ENCODE measurements around the gene SNAP91. TPM values are rescaled to one million over a fixed set of nuclear protein-coding genes. Genes with fewer than 3 reads are reported as not detected.

SNAP91 gene
- total RNA-seq, 3 donors from 2014 or later (not counting 1 experiment from before 2014, with no cell fraction given), result not detected

- ATAC-seq, result no peak
- no peak overlapping the region for H3K4me3 Mint-ChIP-seq
- no peaks in the 10 kb centered on the region for H3K4me1 Mint-ChIP-seq
Observed at GRCh38 chr6:83708546-83708969, 343 bp downstream of the SNAP91 start.

GRCh38 chr6:83707829-83708545 is 914 bp downstream of the SNAP91 start:
- no peak overlapping the region for H3K27ac ChIP-seq (ENCODE audit: low read length)
- no peaks in the 10 kb centered on the region for H3K4me1 Mint-ChIP-seq
- DNase-seq, result no peak
- H3K9me3 ChIP-seq (ENCODE audit: control insufficient read depth, insufficient read depth, low read length), result no peaks in the 10 kb centered on the region
- peaks cover 26 to 34% of the 10 kb centered on the region in 2 donors for H3K27me3 Mint-ChIP-seq (ENCODE audit: low read depth in 2 of 2)
- H3K4me3 Mint-ChIP-seq, result no peak overlapping the region
- peaks cover 24% of the 10 kb centered on the region for H3K27me3 ChIP-seq (ENCODE audit: control insufficient read depth, insufficient read depth, low read length)
- peaks cover 3 to 6% of the 10 kb centered on the region in 2 donors for H3K9me3 Mint-ChIP-seq
- no peak overlapping the region for H3K27ac Mint-ChIP-seq
- no peak overlapping the region for H3K4me3 ChIP-seq (ENCODE audit: low read length)
- intact Hi-C loops (cut with micrococcal nuclease), result no loop called here
- H3K4me1 ChIP-seq (ENCODE audit: control insufficient read depth, insufficient read depth, low read length), result no peaks in the 10 kb centered on the region
- WGBS (ENCODE audit: insufficient coverage), result 6% methylated on average over 53 of the region's 53 CpGs
- no peaks in the 10 kb centered on the region for H3K36me3 ChIP-seq (ENCODE audit: control insufficient read depth, insufficient read depth, low read length)
- ATAC-seq, result no peak
- H3K36me3 Mint-ChIP-seq, result peaks cover 13% of the 10 kb centered on the region
- TF ChIP-seq CTCF (IDR thresholded peaks at IDR 0.05), result no peak

More at GRCh38 chr6:83708546-83708969, 343 bp downstream of the SNAP91 start:
- intact Hi-C loops (cut with micrococcal nuclease), result no loop called here
- Histone ChIP-seq H3K36me3 (ENCODE audit: control insufficient read depth, insufficient read depth, low read length) (no peaks in the 10 kb centered on the region), H3K4me1 (ENCODE audit: control insufficient read depth, insufficient read depth, low read length) (no peaks in the 10 kb centered on the region), H3K27me3 (ENCODE audit: control insufficient read depth, insufficient read depth, low read length) (peaks cover 23% of the 10 kb centered on the region), H3K4me3 (ENCODE audit: low read length) (no peak overlapping the region), H3K9me3 (ENCODE audit: control insufficient read depth, insufficient read depth, low read length) (no peaks in the 10 kb centered on the region), H3K27ac (ENCODE audit: low read length) (no peak overlapping the region)
- H3K27ac Mint-ChIP-seq, result no peak overlapping the region
- H3K27me3 Mint-ChIP-seq (ENCODE audit: low read depth in 2 of 2), result peaks cover 26 to 34% of the 10 kb centered on the region in 2 donors
- peaks cover 13% of the 10 kb centered on the region for H3K36me3 Mint-ChIP-seq
- DNase-seq, result no peak
- WGBS (ENCODE audit: insufficient coverage), result 3% methylated on average over 52 of the region's 52 CpGs
- peaks cover 3 to 6% of the 10 kb centered on the region in 2 donors for H3K9me3 Mint-ChIP-seq
- no peak for TF ChIP-seq CTCF (IDR thresholded peaks at IDR 0.05)

GRCh38 chr6:83702749-83703148 is 6.2 kb downstream of the SNAP91 start:
- Mint-ChIP-seq H3K4me3 (no peak overlapping the region), H3K4me1 (no peaks in the 10 kb centered on the region), H3K9me3 (peaks cover 4 to 6% of the 10 kb centered on the region in 2 donors), H3K27me3 (ENCODE audit: low read depth in 2 of 2) (peaks cover 11 to 17% of the 10 kb centered on the region in 2 donors), H3K36me3 (no peaks in the 10 kb centered on the region), H3K27ac (no peak overlapping the region)
- H3K27me3 ChIP-seq (ENCODE audit: control insufficient read depth, insufficient read depth, low read length), result peaks cover 9% of the 10 kb centered on the region
- H3K9me3 ChIP-seq (ENCODE audit: control insufficient read depth, insufficient read depth, low read length), result no peaks in the 10 kb centered on the region
- no peak overlapping the region for H3K4me3 ChIP-seq (ENCODE audit: low read length)
- intact Hi-C loops (cut with micrococcal nuclease), result no loop called here
- no peak overlapping the region for H3K27ac ChIP-seq (ENCODE audit: low read length)
- WGBS (ENCODE audit: insufficient coverage), result no CpG with 5 or more reads among the region's 2 CpGs
- ATAC-seq (no peak), DNase-seq (no peak)
- TF ChIP-seq CTCF (IDR thresholded peaks at IDR 0.05), result no peak
- H3K4me1 ChIP-seq (ENCODE audit: control insufficient read depth, insufficient read depth, low read length), result no peaks in the 10 kb centered on the region
- no peaks in the 10 kb centered on the region for H3K36me3 ChIP-seq (ENCODE audit: control insufficient read depth, insufficient read depth, low read length)

GRCh38 chr6:83702077-83702476 is 6.8 kb downstream of the SNAP91 start:
- Mint-ChIP-seq H3K9me3 (peaks cover 4 to 6% of the 10 kb centered on the region in 2 donors), H3K36me3 (no peaks in the 10 kb centered on the region), H3K27ac (no peak overlapping the region), H3K27me3 (ENCODE audit: low read depth in 2 of 2) (peaks cover 6 to 13% of the 10 kb centered on the region in 2 donors), H3K4me3 (no peak overlapping the region), H3K4me1 (no peaks in the 10 kb centered on the region)
- DNase-seq, result no peak
- TF ChIP-seq CTCF (IDR thresholded peaks at IDR 0.05), result no peak
- no peaks in the 10 kb centered on the region for H3K36me3 ChIP-seq (ENCODE audit: control insufficient read depth, insufficient read depth, low read length)
- no peaks in the 10 kb centered on the region for H3K9me3 ChIP-seq (ENCODE audit: control insufficient read depth, insufficient read depth, low read length)
- no peak overlapping the region for H3K27ac ChIP-seq (ENCODE audit: low read length)
- no CpG with 5 or more reads among the region's 1 CpG for WGBS (ENCODE audit: insufficient coverage)
- H3K4me3 ChIP-seq (ENCODE audit: low read length), result no peak overlapping the region
- peaks cover 2% of the 10 kb centered on the region for H3K27me3 ChIP-seq (ENCODE audit: control insufficient read depth, insufficient read depth, low read length)
- ATAC-seq, result no peak
- intact Hi-C loops (cut with micrococcal nuclease), result no loop called here
- no peaks in the 10 kb centered on the region for H3K4me1 ChIP-seq (ENCODE audit: control insufficient read depth, insufficient read depth, low read length)

Data from natural killer cell (primary cell).